Stimulated activated CD4-positive, alpha-beta T cell treated with anti-CD3 and anti-CD28 coated beads, Interleukin-4, amount 100 ng/mL, for 4 hours (primary cell): ENCODE results near the gene TMC2.

Experiments
- DNase-seq, 2 experiments: peaks; one replicate each; pipeline ENCODE4 v3.0.0-alpha.2; 2020

TMC2 gene

DNA sequence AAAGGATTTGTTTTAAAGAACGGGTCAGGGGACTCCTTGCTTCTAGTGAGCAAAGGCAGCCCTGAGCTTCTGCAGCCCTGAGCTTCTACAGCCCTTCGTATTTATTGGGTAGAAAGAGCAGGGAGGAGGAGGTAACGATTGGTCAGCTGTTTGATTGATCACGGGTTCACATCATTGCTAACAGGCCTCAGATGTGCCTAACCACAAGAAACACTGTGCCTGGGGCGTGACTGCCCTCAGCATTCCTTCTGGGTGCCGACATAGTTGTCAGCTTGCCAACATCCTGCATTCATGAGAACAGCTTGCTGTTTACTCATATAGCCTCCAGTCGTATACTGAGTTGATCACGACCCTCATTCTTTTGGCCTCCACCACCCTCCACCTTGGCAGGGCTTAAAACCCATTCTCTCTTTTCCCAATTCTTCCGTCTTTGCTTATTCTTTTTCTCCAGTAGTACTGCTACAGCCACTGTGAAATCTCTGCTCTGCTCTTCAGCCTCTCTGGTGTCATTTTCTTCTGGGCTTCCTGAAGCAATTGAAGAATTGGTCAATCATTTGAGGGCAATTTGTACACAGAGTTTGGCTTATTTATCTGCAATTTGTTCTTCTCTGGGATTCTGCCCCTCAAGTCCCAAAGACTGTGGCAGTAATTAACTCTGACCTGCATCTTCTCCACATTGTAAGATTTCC is 90.6 kb downstream of the TMC2 start:
- no peak for DNase-seq

GRCh38 chr20:2631228-2631627 is 94.9 kb downstream of the TMC2 start:
- DNase-seq, result no peak

DNA sequence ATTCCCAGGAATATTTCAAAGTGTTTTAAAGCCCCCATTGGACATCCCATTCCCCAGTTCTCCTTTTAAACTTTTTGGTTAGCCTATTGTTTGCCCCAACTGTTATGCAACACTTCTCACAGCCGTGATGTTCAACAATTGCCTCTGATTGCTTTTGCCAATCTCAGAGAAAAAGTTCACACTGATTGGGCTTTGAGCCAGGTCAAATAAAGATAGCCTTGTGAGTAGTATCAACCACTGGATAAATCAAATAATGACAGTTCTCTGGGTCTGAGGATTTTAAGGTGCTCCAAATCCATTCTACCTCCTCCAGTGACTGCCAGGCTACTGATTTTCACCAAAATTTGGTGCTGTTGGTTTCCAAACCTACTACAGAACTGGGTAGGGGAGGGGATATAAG is 97.0 kb downstream of the TMC2 start:
- DNase-seq, result no peak

- DNase-seq, result no peak
These were observed 100.9 kb downstream of the TMC2 start for GRCh38 chr20:2637246-2637645.

DNA sequence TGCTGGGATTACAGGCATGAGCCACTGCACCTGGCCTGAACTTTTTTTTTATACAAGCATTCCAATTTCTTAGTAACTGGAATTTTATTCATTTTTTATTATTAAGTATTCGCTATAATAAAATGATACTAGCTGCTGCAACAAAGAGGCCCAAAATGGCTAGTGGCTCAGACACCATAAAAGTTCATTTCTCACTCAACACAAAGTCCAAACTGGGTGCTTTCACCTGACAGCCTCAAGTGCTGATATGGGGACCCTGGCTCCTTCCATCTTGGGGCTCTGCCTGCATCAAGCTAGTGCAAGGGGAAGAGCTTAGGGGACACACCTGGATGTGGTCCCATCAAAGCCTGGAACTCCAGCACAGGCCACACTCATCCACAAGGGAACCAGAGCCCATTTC is 103.9 kb downstream of the TMC2 start:
- DNase-seq, result no peak

DNA sequence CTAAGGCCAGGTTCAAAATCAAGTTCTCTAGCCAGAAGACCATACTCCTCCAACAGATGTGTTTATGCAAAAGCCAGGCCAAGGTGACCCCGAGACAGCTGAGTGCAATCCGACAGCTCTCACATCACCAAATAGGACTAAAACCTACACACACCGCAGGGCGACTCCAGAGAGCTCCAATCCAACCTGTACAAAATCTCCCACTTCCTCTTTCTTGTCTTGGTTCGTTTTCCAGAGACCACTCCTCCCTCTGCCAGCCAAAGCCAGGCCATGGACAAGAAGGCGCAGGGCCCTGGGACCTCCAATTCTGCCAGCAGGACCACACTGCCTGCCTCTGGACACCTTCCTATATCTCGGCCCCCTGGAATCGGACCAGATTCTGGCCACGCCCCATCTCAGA is 104.5 kb downstream of the TMC2 start:
- DNase-seq, result no peak

- no peak for DNase-seq
These were observed 107.3 kb downstream of the TMC2 start for GRCh38 chr20:2643708-2644107.

GRCh38 chr20:2651772-2652723 is 115.7 kb downstream of the TMC2 start, which contains the start of gene NOP56:
NOP56 (plus strand) TSS chr20:2652632; CDS start chr20:2652661, 29 bp downstream.
- peak; percentile 92 to 96 for DNase-seq

- DNase-seq, result peak; percentile 44 to 53
These were observed 116.6 kb downstream of the TMC2 start for GRCh38 chr20:2652724-2653555.

DNA sequence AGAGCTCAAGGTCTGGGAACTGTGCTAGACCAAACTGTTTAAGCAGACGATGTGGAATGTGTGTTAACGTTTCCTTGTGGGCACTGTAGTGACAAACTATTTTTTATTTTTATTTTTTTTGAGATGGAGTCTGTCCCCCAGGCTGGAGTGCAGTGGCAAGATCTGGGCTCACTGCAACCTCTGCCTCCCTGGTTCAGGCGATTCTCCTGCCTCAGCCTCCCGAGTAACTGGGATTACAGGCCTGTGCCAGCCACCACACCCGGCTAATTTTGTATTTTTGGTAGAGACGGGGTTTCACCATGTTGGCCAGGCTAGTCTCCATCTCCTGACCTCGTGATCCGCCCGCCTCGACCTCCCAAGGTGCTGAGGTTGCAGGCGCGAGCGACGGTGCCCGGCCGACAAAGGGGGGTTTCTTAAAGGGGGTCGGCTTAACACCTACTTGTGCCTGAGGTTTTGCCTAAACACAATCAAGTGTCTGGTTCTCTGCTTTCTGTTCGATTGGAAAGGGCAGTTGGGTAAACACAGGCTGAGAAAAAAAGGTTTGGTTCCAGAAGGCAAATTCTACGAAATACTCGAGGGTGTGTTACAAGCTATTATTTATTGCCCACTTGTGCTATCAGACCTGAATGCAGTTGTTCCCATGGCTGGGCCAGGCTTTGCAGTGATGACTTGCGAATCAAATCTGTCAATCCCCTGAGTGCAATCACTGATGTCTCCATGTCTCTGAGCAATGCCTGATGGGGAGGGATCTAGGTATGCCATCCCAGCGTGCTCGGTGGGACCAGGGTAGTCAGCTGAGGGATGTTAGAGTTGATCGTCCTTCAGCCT is 117.4 kb downstream of the TMC2 start:
- no peak for DNase-seq

GRCh38 chr20:2654384-2654822 is 118.0 kb downstream of the TMC2 start:
- no peak for DNase-seq

DNA sequence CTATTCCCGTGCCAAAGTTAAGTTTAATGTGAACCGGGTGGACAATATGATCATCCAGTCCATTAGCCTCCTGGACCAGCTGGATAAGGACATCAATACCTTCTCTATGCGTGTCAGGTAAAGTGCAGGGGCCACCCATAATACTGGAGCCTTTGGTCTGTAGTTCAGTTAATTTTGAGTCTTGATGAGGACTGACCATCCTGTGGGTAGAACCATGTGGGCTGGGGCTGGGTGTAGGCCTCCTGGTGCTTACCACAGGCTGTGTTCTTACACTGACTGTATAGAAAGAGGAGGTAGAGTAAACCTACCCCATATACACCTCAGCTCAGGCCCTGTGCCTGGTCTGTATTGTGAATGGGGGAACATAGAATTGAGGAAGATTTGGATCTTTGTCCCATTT is 118.5 kb downstream of the TMC2 start:
- no peak for DNase-seq

DNA sequence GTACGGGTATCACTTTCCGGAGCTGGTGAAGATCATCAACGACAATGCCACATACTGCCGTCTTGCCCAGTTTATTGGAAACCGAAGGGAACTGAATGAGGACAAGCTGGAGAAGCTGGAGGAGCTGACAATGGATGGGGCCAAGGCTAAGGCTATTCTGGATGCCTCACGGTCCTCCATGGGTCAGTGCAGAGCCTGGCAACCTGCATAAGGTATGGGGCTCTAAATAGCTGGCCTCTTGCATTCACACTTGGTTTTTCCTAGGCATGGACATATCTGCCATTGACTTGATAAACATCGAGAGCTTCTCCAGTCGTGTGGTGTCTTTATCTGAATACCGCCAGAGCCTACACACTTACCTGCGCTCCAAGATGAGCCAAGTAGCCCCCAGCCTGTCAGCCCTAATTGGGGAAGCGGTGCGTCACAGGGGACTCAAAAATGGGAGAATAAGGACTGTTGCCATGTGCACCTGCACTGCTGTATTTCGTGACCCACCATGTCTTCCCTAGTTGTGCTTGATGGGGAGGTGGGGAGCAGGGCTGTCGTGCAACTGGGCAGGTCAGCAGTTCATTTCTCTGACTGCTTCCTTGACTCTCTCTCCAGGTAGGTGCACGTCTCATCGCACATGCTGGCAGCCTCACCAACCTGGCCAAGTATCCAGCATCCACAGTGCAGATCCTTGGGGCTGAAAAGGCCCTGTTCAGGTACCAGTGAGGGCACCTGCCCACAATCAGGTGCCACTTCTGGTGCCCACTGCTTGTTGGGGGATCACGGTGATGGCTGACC is 119.2 kb downstream of the TMC2 start:
- no peak for DNase-seq

- DNase-seq, result no peak
These were observed 120.2 kb downstream of the TMC2 start for GRCh38 chr20:2656471-2657117.

DNA sequence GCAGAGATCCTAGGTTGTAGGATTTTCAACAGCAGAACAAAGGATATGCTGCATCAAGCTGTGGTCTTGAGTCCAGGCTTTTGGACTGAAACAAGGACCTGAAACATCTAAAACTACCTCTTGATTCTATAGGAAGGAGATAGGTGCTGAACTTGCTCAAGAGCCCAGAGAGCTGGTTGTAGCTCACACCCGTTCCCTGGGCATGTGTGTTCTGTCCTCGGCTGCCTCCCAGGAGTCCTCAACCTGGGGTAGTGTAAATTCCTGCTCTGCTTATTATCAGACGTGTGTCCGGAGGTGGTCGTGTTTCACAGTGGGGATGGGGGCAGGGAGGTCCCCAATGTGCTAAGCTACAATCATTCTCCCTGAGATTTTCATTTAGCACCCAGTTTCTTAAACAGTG is 120.9 kb downstream of the TMC2 start:
- DNase-seq, result no peak

DNA sequence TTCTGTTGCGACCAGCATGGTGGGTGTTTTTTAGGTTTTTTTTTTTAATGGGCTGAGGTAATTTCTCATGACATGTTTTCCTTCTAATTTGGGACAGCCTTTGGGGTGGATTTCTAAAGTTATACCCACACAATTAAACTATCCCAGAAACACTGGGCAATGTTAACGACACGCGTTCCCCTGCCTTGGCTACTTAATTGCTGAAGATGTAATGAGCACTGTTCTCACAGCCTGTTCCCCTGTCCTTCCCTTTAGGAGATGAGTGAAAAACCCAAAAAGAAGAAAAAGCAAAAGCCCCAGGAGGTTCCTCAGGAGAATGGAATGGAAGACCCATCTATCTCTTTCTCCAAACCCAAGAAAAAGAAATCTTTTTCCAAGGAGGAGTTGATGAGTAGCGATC is 121.3 kb downstream of the TMC2 start:
- DNase-seq, result no peak

GRCh38 chr20:2658414-2659354 is 122.3 kb downstream of the TMC2 start:
- no peak for DNase-seq

GRCh38 chr20:2659547-2659946 is 123.2 kb downstream of the TMC2 start:
- DNase-seq, result no peak

DNA sequence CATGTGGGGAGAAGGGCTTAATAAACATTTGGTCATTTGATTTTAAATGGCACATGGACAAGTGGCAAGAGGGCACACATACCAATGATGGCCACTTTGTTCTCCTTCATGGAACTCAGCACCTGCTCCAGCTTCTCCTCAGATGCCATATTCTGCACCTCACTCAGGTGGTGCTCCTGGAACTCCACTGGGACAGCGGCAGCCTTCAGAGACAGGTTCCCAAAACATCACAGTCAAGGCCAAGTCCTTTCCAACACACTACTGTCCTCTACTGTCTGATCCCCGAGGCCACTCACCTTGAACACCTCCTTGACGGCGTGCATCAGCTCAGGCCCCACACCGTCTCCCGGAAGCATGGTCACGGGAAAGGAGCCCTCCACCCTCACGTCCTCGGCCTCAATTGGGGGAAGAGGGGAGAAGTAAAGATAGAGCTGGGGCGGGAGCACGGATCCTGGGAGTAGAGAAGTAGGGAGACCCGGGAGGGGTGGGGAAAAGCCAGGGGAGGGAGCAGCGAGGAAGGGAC is 127.1 kb downstream of the TMC2 start:
- no peak for DNase-seq
